Kidney epithelial cell (primary cell): Measurements from ENCODE around the gene PLXND1. TPM values are rescaled to one million over a fixed set of nuclear protein-coding genes. Genes with fewer than 3 reads are reported as not detected.

Experiments
- DNase-seq: peaks from one replicate; pipeline ENCODE4 v3.0.0-alpha.2; 2010; ENCODE audit warnings: low read depth
- H3K27me3 ChIP-seq: 2 replicates; pipeline ENCODE4 v1.6.0; 2011; ENCODE audit warnings: low read length; ENCODE audit not compliant: control insufficient read depth, insufficient read depth
- H3K36me3 ChIP-seq: 2 replicates; pipeline ENCODE4 v1.5.1; 2011; ENCODE audit warnings: low read length; ENCODE audit not compliant: control insufficient read depth, insufficient read depth
- H3K4me3 ChIP-seq: 2 replicates; pipeline ENCODE4 v1.5.1; 2011; ENCODE audit warnings: low read depth, mild to moderate bottlenecking, control low read depth, low read length
- total RNA-seq: library from RNA; depleted of rRNA; stranded (reverse); fragments of >200 nt; gene quantifications from 2 replicates; pipeline ENCODE4 v1.2.3, GENCODE V29; 2015
- TF ChIP-seq, protein P1 (sequence below): IDR thresholded peaks from 2 replicates; pipeline ENCODE4 v1.5.1; 2011; ENCODE audit warnings: mild to moderate bottlenecking, moderate library complexity, low read length, control low read depth, inconsistent platforms; ENCODE audit not compliant: insufficient read depth, poor library complexity, severe bottlenecking

PLXND1 gene
- total RNA-seq, 1 donor from 2014 or later = 103 TPM

- H3K36me3 ChIP-seq = peaks cover 1% of the 10 kb centered on the region
- DNase-seq = no peak
- TF ChIP-seq, protein P1, sequence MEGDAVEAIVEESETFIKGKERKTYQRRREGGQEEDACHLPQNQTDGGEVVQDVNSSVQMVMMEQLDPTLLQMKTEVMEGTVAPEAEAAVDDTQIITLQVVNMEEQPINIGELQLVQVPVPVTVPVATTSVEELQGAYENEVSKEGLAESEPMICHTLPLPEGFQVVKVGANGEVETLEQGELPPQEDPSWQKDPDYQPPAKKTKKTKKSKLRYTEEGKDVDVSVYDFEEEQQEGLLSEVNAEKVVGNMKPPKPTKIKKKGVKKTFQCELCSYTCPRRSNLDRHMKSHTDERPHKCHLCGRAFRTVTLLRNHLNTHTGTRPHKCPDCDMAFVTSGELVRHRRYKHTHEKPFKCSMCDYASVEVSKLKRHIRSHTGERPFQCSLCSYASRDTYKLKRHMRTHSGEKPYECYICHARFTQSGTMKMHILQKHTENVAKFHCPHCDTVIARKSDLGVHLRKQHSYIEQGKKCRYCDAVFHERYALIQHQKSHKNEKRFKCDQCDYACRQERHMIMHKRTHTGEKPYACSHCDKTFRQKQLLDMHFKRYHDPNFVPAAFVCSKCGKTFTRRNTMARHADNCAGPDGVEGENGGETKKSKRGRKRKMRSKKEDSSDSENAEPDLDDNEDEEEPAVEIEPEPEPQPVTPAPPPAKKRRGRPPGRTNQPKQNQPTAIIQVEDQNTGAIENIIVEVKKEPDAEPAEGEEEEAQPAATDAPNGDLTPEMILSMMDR = no peak
Observed at GRCh38 chr3:129573493-129573892, 33.0 kb downstream of the PLXND1 start.

DNA sequence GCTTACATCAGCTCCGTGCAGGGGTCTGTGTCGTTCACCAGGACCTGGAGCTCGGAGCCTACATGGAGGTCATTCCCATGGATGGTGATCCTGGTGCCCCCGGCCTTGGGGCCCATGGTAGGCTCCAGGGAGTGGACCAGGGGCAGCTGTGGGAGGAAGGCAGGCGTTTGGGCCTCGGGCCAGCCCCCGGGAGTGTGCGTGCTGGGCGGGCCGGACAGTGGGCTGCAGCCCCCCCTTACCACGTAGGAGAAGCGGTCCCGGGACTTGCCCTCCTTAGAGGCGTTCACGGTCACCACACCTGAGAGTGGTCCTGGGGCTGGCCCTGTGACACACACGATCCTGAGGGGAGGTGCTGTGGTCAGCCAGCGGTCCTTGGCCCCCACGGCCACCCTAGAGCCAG is 33.9 kb downstream of the PLXND1 start:
- DNase-seq = no peak
- Histone ChIP-seq H3K4me3 (no peak overlapping the region), H3K36me3 (no peaks in the 10 kb centered on the region), H3K27me3 (no peaks in the 10 kb centered on the region)
- TF ChIP-seq, protein P1 = no peak

More at GRCh38 chr3:129573493-129573892, 33.0 kb downstream of the PLXND1 start:
- Histone ChIP-seq H3K27me3 (no peaks in the 10 kb centered on the region), H3K4me3 (no peak overlapping the region)

GRCh38 chr3:129571605-129572547 is 34.6 kb downstream of the PLXND1 start:
- no peaks in the 10 kb centered on the region for H3K27me3 ChIP-seq
- no peaks in the 10 kb centered on the region for H3K36me3 ChIP-seq
- TF ChIP-seq, protein P1 = no peak
- DNase-seq = no peak
- no peak overlapping the region for H3K4me3 ChIP-seq

DNA sequence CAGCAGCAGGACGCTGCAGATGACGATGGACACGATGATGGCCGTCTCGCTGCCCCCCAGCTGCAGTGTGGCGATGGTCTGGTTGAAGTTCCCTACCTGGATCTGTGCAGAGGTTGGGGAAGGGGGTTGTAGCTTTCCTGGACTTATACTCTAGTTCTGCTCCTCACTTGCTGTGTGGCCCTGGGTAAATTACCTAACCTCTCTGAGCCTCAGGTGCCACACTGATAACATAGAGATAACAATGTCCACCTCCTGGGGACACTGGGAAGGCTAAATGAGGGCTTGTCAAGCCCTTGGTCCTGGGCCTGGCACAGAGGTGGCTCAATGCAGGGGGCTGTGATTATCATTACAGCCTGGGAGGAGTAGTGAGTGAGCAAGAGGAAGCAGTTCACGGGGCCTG is 36.6 kb downstream of the PLXND1 start:
- Histone ChIP-seq H3K27me3 (no peaks in the 10 kb centered on the region), H3K4me3 (no peak overlapping the region), H3K36me3 (no peaks in the 10 kb centered on the region)
- DNase-seq = no peak
- TF ChIP-seq, protein P1 = no peak

DNA sequence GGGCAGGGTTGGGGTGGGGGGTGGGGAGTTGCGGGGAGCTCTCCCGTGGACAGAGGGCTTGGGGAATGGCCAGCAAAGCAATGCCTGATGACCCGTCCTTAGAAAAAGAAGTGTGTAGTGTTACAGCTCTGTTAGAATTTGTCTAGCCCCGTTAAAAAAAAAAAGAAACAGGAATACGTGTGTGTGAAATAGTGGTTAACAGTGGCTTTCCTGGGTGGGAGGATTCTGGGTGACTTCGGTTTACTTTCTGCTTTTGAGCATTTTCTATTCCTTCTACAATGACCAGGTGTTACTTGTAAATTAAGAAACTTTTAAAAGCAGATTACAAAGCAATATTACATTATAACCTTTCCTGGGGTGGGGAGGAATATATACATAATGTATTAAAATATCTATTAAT is 38.5 kb downstream of the PLXND1 start:
- no peaks in the 10 kb centered on the region for H3K36me3 ChIP-seq
- H3K4me3 ChIP-seq = no peak overlapping the region
- TF ChIP-seq, protein P1 = no peak
- no peak for DNase-seq
- no peaks in the 10 kb centered on the region for H3K27me3 ChIP-seq
